Skin of body (tissue), 2 donors: Measurements from ENCODE around the gene CCDC24. TPM values are rescaled to one million over a fixed set of nuclear protein-coding genes. Genes with fewer than 3 reads are reported as not detected.

ENCODE experiments used
- DNase-seq: peaks from one replicate; lab custom pipeline; 2025; lab: John Stamatoyannopoulos, UW
- total RNA-seq: library from RNA; depleted of rRNA; stranded (reverse); fragments of >200 nt; gene quantifications from one replicate; pipeline ENCODE4 v1.2.3, GENCODE V29; 2014

CCDC24 gene
- total RNA-seq, 1 donor from 2014 or later = 2.0 TPM

DNA sequence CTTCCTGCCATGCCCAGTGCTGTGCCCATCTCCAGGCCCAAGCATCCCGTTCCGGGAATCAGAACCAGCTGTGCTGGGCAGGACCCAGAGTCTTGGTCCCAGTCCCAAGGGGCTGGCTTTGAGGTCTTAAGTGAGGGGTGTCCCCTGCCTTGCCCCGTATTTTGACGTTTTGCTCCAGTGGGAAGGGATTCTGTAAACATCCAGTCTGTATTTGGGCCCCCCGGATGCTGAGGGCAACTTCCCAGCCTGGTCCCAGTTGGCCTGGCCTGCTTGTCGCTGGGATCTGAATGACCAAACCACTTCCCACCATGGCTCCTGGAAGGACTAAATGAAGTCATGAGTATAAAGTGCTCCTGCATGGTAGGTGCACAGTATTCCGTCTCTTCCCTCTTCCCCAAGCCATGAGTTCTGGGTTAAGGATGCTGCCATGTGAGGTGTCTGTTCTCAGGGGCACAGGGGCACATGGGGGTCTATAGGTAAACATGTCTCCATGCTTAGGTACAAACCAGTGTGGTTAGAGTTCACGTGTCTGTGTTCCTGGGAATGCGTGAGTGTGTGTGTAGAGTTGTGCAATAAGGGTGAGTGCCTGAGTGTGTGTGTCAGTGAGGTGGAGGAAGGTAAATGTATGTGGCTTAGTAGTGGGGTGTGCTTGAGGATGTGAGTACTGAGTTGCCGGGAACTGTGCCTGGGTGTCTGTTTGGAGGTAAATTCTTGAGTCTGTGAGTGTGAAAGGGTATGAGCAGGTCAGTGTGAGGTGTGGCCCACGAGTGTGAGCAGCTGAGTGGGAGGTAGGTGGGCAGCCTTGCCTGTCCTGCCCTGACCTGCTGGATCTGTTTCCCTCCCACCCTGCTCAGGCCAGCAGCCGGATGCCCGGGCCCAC is 10.9 kb upstream of the CCDC24 start:
- no peak for DNase-seq

DNA sequence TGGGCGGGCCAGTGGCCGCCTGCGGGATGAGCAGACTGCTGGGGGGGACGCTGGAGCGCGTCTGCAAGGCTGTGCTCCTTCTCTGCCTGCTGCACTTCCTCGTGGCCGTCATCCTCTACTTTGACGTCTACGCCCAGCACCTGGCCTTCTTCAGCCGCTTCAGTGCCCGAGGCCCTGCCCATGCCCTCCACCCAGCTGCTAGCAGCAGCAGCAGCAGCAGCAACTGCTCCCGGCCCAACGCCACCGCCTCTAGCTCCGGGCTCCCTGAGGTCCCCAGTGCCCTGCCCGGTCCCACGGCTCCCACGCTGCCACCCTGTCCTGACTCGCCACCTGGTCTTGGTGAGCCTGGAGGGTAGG is 10.3 kb upstream of the CCDC24 start:
- no peak for DNase-seq

DNA sequence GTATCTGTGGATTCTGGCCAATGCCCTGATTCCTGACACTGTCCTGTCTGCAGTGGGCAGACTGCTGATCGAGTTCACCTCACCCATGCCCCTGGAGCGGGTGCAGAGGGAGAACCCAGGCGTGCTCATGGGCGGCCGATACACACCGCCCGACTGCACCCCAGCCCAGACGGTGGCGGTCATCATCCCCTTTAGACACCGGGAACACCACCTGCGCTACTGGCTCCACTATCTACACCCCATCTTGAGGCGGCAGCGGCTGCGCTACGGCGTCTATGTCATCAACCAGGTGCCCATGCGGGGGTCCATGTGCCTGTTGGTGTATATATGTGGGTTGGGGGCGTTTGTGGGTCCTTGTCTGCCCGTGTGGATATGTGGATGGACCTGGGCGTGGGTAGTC is 9.8 kb upstream of the CCDC24 start:
- DNase-seq = no peak

DNA sequence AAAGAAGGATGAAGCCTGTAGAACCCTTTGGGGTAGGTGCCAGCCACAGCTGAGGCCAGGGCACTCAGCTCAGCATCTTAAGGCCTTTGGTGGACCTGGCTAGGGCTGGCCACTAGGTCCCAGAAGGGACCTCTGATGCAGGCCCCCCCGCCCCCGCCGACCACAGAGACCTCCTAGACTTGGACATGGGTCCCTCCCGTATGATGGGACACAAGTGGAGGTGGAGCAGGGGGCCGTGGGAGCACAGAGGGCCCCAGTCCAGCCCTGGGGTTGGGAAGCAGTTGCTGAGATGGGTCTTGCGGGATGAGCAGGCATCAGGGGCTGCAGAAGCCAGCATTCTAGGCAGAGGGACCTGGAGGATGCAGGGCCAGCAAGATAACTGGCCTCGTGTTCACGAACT is 9.2 kb upstream of the CCDC24 start:
- no peak for DNase-seq

DNA sequence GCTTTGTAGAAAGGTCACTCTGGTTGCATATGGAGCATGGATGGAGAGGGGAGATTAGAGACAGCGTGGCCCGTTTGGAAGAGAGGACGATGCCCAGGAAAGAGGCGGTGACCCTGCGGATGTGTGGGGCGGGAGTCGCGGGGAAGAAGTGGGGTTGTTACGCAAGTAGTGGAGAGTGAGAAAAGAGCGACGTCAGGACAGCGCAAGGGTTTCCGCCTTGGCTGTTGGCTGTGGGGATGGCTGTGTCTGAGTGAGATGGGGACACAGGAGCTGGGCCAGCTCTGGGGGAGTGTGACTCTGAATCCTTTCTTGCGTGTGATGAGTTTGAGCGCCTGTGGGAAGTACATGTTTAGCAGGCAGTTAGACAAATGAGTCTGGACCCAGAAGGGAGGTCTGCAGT is 8.6 kb upstream of the CCDC24 start:
- no peak for DNase-seq

DNA sequence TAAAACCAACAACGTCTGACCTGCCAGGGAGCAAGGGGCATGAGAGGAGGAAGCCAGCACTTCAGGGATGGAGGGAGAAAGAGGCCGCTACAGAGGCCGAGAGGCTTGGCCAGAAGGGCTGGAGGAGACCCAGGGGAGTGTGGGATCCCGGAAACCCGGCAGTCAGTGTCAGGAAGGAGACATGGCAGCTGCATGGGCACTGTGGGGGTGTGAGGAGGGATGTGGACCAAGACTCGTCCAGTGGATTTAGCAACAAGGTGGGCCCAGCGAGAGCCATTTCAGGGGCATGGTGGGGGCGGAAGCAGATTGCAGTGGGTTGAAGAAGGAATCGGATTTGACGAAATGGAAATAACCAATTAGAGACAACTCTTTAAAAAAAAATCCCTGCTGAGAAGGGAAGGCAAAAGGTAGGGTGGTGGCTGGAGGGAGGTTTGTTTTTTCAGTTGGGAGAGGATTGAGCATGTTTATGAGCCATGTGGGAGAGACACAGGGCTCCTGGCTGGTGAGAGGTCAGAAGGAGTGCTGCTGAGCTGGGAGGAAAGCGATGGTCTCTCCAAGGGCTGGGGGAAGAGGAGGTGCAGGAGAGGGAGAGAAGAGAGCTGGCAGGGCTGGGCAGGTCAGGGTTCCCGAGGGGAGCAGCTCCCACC is 8.0 kb upstream of the CCDC24 start:
- no peak for DNase-seq

DNA sequence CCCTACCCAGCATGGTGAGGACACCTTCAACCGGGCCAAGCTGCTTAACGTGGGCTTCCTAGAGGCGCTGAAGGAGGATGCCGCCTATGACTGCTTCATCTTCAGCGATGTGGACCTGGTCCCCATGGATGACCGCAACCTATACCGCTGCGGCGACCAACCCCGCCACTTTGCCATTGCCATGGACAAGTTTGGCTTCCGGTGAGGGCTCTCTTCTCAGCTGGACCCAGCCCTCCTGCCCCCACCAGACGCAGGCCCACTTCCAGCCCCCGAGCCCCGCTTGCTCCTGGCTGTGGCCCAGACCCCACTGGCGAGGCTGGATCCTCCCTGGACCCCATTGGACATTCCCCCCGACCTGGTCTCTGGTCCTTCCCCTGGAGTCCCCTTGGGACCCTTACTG is 6.5 kb upstream of the CCDC24 start:
- no peak for DNase-seq

DNA sequence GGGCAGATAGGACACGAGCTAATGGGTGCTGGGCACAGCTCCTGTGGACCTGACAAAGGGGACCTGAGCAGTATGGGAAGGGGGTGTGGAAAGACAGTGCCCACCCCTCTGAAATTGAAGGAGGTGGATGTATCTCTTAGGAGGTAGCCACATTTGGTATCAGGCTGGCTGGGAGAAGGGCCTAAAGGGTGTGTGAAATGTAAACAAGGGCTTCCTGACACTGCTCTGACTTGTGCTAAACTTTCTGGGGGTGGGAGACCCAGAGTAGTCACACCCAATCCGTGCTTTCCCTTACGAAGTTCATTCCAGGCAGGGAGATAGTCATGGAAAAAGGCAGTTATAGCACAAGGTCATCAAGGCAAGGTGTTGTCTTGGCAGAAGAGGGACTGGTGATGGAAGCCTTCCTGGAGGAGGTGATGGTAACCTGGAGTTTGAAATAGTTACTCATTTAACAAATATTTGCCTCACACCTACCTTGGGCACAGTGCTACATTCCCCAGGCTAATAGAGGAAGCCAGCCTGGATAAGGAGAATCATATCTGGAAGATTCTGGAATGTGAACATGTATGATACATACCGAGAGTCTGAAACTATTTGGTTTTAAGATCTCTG is 5.3 kb upstream of the CCDC24 start:
- no peak for DNase-seq

DNA sequence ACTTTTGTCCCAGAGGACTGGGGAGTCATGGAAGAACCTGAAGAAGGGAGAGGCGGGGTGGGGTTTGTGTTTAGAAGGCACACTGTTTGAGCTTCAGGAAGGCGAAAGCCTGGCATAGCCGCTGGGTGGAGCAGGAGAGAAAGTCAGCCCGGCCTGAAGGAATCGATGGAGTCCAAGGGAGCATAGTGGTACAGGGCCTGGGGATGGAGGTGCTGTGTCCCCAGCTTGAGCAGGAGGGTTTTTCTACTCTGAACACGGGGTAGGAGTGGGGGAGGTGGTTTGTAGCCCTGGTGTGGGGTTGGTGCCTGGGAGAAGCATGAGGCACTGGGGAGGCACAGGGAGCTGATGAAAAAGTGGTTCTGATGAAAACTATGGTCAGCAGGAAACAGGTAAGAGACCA is 4.7 kb upstream of the CCDC24 start:
- no peak for DNase-seq

DNA sequence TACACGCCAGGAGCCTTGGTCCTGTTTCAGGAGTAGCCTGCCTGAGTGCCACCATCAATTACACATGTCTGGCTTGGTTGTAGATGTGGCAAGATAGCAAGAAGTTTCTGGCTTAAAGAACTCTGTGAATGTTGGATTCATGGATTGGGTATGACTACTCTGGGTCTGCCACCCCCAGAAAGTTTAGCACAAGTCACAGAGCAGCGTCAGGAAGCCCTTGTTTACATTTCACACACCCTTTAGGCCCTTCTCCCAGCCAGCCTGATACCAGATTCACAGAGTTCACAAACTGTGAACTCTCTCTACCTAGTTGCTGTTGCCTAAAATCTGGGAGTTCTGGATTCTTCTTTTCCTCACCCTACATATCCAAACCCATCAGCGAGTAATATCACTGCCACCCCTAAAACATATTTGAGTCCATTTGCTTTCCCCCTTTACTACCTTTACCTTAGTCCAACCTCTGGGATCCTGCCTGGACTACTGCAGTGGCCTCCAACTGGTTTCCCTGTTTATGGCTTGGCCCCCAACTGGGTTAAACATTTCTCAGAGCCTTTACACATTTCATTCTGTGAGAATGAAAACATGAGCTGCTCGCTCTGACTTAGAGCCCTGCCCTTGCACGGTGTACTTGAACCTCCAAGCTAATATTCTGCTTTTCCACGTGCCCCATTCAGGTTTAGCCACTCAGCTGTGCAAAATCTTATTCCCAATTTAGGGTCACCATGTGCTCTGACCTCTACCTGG is 4.1 kb upstream of the CCDC24 start:
- DNase-seq = no peak

DNA sequence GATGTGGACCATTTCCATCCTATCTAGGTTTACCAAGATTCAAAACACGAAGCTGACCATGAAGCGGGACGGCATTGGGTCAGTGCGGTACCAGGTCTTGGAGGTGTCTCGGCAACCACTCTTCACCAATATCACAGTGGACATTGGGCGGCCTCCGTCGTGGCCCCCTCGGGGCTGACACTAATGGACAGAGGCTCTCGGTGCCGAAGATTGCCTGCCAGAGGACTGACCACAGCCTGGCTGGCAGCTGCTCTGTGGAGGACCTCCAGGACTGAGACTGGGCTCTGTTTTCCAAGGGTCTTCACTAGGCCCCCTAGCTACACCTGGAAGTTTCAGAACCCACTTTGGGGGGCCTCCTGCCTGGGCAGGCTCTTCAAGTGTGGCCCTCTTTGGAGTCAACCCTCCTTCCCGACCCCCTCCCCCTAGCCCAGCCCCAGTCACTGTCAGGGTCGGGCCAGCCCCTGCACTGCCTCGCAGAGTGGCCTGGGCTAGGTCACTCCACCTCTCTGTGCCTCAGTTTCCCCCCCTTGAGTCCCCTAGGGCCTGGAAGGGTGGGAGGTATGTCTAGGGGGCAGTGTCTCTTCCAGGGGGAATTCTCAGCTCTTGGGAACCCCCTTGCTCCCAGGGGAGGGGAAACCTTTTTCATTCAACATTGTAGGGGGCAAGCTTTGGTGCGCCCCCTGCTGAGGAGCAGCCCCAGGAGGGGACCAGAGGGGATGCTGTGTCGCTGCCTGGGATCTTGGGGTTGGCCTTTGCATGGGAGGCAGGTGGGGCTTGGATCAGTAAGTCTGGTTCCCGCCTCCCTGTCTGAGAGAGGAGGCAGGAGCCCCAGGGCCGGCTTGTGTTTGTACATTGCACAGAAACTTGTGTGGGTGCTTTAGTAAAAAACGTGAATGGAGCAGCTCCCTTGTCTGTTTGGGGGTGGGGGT is 864 bp upstream of the CCDC24 start:
- no peak for DNase-seq

DNA sequence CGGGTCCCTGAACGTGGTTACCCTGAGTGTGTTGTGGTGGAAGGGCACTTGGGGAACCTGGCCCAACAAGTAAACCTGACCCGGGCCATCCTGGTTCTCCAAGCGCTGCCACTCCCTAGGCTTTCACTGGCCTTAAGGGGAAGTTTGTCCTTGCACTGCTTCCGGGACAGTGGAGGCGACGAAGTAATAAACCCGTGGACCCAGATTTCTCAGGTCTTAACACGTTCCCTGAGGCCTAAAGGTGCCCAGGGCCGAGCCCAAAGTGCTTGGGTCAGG is 261 bp upstream of the CCDC24 start:
- DNase-seq = no peak

DNA sequence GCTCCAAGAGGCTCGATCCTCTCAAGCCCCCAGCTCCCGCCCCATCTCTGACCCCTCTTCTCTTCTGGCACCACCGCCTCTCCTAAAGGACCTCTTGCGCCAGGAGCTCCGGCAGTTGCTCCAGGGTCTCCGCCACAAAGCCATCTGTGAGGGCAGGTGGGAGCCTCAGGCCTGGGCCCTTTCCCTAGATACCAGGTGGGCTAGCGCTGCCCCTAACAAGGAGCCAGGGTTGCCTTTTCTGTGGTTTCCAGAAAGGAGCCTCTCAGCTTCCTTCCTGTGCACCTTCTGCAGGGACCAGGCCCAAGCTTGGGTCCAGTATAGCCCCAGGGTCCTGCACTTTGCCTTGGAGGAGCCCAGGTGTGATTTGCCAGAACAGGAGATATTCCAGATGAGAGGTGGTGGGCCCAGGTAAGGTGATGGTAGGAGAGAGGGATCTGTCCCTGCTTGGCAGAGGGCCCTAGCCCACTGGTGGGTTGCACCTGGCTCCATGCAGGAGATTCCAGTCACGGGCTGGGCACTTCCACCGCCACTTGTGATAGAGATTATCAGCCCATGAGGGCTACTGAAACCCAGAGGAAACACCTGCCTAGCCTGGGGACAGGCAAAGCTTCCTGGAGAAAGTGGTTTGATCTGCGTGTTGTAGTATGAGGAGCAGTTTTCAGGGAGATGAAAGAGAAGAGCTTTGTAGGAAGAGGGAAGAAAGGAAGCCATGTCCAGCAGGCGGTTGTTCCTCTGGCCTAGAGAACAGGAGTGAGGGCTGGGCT is 1.0 kb downstream of the CCDC24 start:
- DNase-seq = no peak

DNA sequence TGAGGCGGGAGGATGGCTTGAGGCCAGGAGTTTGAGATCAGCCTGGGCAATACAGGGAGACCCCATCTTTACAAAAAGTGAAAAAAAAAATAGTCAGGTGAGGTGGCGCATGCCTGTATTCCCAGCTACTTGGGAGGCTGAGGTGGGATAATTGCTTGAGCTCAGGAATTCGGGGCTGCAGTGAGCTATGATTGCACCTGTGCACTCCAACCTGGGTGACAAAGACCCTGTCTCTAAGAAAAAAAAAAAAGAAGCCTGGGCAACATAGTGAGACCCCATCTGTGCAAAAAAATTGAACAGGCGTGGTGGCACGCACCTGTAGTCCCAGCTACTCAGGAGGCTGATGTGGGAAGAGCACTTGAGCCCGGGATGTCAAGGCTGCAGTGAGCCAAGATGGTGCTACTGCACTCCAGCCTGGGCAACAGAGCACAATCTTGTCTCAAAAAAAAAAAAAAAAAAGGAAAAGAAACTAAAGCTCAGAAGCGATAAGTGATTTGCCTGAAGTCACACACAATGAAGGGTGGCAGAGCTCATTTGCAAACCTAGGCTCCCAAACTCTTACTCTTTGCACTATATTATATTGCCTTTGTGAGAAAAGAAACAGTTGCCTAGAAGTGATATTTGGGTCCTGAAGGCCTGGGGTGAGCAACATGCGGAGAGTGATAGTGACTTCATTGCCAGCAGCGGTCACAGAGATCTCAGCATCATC is 2.0 kb downstream of the CCDC24 start:
- no peak for DNase-seq

DNA sequence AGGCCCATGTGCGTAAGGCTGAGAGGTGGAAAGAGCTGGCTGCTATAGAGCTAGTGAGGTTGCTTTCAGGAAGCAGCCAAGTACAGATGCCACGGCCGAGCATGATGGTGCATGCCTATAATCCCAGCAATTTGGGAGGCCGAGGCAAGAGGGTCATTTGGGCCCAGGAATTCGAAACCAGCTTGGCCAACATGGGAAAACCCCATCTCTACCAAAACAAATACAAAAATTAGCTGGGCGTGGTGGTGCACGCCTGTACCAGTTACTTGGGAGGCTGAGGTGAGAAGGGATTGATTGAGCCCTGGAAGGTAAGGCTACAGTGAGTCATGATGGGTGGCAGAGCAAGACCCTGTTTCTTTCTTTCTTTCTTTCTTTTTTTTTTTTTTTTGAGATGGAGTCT is 2.7 kb downstream of the CCDC24 start:
- no peak for DNase-seq

DNA sequence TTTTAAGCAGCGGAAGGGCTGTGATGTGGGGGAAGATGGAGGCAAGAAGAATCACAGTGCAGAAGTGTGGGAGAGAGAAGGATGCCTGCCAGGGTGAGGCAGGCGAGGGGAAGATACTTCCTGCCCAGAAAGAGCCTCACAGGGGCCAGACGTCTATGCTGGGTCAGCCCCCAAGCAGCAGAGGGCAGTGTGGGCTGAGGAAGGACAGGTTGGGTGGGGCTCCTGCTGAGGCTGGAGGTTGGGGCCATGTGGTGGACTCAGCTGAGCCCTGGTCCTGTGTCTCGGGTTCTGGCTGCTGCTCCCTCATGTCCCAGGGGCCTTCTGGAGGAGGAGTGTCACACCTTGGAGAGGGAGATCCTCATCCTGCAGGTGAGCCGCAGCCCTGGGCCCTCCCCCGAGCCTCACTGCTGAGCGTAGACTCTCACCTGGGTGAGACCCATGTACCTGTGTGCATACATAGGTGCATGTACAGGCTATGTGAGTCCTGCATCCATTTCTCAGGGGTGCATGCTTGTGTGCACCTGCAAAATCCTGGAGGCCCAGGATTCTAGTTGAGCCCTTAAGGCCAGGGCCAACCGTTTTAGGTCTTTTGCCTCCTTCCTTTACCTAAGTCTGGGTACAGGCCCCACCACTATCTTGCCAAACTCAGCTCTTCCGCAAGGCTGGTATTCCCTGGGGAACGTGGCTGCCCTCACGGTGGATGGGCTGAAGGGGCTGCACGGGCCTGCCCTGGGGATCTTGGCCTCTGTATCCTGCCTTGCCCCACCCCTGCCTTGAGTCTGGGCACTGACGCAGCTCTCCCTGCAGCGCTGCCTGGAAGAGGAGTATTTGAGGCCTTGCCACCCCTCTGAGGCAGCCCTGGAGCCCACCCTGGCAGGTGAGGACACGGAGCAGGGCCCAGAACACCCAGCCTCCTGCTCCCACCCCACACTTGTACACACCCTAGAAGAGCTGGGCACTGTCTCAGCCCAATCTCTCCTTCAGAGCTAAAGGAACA is 3.7 kb downstream of the CCDC24 start:
- no peak for DNase-seq

DNA sequence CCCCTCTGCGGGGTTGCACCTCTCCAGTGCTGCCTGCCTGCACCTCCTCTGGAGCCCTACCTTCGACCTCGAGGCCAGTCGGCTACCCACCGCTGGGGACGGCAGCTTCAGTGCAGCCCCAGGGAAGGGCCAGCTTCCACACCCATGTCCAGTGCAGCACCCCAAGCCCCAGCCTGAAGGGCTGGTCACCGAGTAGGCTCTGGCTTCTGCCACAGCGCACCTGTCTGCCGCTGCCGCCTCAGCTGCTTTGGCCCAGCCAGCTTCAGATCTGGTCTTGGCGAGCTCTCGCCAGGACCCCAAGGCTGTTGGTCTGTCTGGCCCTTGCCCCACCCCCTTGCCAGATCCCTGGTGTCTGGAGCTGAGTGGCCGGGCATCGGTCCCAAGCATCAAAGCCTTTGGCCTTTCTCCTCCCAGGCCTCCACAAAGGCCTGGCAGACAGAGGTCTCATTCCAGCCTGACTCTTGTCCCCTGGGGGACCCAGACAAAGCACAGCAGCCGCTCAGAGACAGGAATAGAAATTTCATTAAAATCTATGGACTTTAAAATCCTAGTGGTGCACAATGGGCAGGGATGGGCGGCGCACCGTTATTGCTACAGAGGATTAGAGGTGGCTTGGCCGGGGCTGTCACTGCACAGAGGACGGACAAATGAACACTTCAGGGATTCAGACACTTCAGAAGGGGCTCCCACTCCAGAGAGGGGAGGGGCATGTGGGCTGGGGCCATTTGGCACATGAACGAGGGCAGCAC is 4.8 kb downstream of the CCDC24 start:
- DNase-seq = no peak

DNA sequence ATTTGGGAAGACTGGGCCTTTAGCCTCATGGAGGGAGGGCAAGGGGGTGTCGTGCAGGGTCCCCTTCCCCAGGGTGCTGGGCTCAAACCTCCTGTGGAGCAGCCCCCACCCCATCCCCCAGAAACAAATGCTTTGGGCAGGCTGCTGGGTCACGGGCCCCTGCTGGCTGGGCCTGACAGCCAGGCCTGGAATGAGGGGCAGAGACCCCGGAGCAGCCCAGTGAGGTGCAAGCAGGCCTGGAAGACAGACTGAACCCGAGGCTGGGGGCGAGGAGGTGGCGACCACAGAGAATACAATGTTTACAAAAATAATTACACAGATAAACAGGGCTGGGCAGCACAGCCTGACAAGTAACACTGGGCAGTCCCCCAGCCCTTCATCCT is 5.3 kb downstream of the CCDC24 start:
- DNase-seq = no peak
